ENCODE data around the gene PTPRN2.

DNA sequence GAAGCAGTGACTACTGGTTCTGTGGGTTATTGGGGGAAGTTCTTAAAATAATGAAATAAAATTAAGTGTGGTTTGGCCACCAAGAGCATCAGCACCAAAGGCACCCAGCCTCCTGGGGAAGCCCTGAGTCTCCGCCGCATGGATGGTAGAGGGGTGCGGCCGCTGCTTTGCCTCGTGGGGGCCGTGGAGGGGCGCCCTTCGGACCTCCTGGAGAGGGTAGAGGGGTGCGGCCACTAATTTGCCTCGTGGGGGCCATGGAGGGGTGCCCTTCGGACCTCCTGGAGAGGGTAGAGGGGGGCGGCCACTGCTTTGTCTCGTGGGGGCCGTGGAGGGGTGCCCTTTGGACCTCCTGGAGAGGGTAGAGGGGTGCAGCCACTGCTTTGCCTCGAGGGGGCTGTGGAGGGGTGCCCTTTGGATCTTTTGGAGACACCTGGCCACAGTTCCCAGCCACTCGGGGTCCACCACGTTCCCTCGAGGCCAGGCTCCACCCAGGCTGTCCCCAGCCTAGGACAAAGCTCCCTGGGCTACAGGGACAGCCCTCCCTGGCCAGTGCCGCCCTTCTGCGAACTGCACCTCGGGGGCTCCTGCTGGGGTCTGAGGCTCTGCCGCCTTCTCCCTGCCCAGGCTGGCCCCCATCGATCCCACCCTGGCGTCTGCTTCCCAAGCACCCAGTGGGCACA, 535.1 kb downstream of the PTPRN2 start:
- no peak for TF ChIP-seq POLR2A (IDR thresholded peaks at IDR 0.05)
- TF ChIP-seq, protein P1, sequence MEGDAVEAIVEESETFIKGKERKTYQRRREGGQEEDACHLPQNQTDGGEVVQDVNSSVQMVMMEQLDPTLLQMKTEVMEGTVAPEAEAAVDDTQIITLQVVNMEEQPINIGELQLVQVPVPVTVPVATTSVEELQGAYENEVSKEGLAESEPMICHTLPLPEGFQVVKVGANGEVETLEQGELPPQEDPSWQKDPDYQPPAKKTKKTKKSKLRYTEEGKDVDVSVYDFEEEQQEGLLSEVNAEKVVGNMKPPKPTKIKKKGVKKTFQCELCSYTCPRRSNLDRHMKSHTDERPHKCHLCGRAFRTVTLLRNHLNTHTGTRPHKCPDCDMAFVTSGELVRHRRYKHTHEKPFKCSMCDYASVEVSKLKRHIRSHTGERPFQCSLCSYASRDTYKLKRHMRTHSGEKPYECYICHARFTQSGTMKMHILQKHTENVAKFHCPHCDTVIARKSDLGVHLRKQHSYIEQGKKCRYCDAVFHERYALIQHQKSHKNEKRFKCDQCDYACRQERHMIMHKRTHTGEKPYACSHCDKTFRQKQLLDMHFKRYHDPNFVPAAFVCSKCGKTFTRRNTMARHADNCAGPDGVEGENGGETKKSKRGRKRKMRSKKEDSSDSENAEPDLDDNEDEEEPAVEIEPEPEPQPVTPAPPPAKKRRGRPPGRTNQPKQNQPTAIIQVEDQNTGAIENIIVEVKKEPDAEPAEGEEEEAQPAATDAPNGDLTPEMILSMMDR (IDR thresholded peaks at IDR 0.05): no peak
